Left renal cortex interstitium (tissue), 4 donors: ENCODE data around the gene CTSE. TPM values are rescaled to one million over a fixed set of nuclear protein-coding genes. Genes with fewer than 3 reads are reported as not detected.

Source experiments
- DNase-seq, 4 donors: peaks; one replicate each; pipeline ENCODE4 v3.0.0-alpha.2; 2013; ENCODE audit warnings: low read depth in 4 of 4, low spot score in 2 of 4, missing footprints in 1 of 4
- polyA plus RNA-seq, 4 donors: library from polyadenylated mRNA; unstranded; fragments of 120-200 nt; gene quantifications; one replicate each; pipeline ENCODE4 v1.2.1, GENCODE V29; 2013; ENCODE audit not compliant: insufficient read length in 4 of 4

CTSE gene
- polyA plus RNA-seq, 4 donors: 0.16 to 0.58 (median 0.25) TPM

DNA sequence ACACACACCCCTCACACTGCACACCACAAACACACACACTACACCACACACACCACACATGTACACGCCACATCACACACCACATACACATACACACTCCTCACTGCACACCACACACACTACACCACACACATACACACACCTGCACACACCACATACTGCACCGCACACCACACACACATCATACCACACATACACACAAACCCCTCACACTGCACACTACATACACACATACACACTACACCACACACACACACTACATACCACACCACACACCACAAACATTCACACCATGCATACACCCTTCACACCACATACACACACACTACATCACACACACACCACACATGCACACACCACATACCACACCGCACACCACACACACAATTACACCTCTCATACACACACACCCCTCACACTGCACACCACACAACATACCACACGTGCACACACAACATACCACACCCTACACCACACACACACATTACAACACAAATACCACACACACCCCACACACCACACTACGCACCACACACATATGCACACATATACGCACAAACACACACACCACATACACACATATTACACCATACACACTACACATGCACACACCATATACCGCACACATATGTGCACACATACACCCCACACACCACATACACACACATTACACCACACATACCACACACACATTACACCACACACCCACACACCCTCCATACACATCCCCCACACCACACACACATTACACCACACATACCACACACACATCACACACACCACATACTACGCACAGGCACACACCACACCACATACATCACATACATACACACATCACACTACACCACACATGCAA is 50.1 kb downstream of the CTSE start:
- DNase-seq: no peak

DNA sequence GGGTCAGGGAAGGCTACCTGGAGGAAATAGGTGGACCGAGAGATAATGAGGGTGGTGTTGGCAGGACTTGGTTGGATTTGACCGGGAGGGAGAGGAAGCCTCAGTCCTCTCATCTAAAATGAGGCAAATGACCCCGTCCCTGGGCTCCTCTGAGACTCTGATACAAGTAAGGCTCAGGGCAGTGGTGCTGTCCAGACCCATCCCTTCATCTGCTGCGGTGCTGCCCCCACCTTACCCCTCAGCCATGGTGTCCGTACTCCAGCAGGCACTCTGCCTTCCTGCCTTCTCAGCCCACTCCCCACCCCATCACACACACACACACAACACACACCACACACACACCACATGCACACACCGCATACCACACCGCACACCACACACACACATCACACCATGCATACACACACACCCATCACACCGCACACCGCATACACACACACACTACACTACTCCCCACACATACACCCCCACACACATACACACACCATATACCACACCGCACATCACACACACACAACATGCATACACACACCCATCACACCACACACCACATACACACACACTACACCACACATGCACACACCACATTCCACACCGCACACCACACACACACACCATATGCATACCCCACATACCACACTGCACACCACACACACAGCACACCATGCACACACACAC is 51.1 kb downstream of the CTSE start:
- DNase-seq: no peak

DNA sequence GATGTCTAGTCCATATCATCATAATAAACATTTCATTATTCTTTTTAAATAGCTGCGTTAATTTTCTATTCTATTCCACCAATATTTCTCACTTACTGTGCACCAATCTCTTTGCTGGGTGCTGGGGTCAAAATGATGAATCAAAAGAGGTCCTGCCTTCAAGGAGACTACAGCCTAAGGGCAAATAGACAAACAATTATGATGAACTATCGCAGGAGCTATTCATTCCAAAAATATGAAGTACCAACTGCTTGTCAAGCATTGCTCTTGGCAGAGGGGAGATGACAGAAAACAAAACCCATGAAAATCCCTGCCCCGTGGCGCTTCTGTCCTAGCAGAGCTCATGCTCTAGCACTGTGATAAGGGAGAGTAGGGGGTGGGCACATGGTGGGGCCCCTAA is 51.6 kb downstream of the CTSE start:
- DNase-seq: no peak

DNA sequence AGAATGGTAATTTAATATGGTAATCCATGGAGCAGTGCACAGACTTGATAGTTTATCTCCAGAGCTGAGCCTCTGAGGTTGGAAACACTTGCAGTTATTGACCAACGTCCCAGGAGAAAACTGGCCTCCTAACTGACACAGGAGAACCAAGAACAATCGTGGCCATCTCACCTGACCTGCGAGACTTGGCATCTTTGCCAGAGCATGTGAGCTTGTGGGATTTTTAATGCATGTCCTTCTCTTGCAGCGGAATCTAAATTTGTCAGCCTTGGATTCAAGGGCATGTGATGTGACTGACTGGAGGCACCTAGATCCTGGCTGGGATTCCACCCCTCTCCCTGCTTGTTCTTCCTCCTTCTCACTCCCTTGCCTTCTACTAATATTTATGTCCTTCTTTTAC is 52.6 kb downstream of the CTSE start:
- DNase-seq: no peak

DNA sequence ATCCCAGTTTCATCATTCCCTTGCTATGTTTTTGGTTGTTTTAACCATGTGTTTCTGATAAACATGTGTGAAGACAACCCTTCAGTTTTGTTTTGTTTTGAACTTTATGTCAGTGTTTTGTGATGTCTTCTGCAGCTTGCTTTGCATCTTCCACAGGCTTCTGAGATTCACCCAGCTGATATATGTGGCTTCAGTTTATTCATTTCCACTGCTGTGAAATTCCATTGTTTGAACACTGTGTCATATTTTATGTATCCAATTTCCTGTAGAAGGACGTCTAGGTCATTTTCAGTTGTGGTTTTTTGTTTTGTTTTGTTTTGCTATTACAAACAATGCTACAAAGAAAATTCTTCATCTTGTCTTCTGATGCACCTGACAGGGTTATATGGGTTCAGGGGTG is 53.2 kb downstream of the CTSE start:
- DNase-seq: no peak

DNA sequence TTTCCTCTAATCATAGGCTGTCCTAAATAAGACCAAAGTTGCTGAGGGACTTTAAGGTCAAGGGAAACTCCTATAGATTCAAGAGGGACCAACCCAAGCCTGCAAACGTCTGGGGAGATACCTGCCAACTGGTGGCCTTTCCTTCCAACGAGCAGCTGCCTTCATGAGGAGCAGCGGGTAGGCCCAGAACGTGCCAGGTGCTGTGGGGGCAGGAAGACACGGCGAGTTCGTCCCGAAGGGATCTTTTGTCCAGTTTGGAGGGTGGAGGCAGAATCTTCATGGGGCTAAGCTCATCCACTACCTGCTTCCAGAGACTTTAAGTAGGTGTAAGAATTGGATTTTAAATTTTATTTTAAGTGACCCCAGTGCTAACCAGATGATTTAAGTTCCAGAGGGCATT is 54.5 kb downstream of the CTSE start:
- no peak for DNase-seq

DNA sequence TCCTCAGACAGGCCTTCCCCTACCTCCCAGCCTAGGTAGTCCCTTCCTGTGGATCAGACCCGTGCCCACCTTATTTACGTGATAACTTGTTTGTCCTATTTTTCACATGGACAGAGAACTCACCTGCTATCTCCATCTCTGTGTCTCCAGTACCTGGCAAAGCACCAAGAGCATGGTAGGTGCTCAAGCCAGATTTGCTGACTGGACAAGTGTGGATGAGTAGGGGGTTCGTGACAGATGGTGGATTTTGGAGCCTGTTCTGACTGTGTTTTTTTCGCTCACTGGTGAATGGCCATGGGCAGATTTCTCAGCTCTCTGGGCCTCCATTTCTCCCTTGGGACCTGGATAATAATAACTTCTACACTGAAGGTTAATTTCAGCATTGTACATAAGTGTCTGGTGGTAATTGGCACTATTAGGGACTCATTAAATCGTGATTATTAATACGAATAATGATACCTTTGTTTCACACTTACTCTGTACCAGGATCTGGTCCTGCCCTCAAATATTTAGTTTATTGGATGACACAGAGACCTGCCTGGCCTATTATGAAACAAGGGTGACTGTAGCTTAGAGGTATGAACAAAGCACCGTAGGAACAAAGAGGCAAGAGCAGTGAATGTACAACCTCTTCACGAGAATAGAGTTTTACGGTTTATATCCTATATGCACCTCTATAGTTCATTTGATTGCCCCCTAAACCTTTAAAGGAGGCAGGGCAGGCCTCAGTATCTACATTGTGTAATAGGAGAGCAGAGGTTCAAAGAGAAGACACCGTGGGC is 56.0 kb downstream of the CTSE start:
- no peak for DNase-seq

DNA sequence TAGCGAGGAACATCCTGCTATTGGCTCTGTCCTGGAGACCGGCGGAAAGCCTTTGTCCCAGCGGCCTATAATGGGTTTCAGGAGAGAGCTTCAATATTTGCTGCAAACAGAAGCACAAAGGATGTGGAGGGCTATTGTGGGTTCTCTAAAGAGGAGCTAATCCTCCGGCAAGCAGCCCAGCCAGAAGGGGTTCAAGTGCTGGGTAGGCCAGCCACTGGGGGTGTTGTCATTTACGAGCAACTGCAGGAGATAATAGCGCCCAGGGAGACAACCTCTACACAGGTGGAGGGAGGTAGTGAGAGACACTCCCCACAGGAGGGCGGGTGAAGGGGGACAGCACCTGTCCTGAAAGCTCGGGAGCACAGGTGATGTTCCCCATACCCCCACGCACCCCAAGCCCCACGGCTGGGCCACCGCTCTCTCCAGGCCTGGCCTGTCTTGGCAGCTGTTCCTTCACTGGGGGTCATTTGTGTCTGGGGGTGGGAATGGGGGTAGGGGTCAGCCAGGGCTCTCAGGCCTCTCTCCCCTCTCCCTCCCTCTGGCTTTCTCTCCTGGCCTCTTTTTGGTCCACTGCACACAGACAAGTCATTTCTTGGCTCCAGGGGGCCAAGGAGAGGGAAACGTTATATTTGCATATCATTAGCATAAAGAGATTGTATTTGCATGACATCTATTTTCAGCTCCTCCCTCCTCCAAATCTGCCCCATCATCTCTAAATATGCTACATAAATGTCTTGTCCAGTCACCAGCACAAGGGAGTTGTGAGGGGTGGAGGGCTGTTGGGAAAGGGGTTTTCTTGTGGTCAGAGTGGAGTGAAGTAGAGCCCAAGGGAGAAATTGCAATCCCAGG is 58.4 kb downstream of the CTSE start:
- no peak for DNase-seq

DNA sequence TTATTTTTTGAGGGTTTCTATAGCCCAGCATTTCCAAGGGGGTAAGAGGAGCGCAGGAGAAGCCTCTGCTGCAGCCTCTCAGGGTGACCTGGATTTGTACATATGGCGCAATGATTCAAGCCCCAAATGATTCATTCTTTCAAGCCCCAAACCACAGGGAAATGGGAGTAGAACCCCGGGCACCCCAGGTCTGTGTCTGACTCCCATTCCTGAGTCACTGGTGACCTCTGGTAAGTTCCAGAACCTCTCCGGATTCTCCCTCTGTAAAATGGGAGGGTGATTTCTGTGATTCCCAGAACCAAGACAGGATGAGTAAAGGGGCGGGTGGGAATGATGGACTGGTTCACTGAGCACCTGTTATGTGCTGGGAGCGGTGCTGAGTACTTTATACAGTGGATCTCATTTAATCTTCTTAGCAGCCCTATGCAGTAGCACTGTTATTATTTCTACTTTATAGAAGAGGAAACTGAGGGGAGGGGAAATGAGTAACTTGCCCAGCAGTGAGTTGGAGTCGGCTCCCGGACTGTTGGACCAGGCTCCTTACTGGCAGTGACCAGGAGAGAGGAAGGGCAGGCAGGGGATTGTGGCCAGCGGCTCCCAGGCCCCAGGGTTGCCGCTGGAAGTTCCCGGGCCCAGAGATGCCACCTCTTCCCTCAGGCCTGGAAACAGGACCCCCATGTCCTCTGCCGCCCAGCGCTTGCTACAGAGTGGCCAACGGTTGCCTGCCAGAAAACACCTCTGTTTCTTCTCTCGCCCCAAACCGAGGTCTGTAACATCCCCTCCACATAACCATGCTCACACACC is 60.1 kb downstream of the CTSE start:
- no peak for DNase-seq

DNA sequence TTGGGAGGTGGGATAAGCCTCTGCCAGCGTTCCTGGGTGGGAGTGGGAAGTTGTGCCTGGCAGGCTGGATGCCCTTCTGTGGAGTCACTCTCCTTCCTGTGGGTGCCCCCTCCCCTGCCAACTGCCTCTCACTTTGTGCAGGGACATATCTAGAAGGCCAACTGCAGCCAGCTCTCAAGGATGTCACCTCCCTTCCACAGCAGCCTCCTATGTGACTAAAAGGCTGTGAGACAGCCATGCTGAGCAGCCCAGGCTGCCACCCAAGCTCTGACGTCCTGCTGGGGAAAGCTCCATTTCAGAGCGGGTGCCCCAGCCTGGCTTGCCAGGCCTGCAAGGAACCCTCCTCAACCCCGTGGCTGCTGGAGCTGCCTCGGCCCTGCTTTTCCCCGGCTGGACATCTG is 60.9 kb downstream of the CTSE start:
- no peak for DNase-seq

DNA sequence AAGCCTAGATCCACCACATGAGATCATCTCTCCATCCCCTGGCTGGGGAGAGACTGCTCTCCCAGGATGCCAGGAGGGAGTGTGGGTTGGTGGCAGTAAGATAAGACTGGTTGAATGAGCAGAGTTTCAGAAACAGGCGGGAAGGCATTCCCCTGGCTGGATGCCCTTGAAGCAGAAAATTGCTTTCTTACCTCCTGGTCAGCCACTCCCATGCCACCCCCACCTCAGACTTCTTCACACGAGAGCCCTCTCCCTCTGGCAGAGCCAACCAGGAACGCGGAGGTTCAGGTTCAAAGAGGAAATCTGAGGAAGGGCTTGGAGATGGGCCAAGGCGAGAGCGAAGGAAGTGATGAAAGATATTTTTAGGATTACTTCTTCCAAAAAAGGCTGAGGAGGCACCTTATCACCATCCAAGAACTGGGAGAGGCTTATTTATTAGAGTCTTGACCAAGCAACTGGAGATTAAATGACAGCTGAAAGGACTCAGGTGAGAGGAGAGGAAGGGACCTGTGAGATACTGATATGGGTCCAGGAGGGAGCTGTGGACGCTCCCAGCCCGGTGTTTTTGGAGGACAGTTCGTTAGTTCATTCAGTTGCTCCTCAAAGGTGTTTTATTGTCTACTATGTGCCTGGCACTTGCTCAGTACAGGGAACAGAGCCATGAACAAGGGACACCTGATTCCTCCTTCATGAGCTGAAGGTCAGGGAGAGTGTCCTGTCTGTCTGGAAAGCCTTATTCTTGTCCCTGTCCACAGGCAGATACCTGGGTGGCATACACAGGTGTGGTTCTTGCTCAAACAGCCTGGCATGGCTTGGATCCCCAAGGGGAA is 61.5 kb downstream of the CTSE start:
- DNase-seq: peak in 1 of 4 donors; percentile 33

DNA sequence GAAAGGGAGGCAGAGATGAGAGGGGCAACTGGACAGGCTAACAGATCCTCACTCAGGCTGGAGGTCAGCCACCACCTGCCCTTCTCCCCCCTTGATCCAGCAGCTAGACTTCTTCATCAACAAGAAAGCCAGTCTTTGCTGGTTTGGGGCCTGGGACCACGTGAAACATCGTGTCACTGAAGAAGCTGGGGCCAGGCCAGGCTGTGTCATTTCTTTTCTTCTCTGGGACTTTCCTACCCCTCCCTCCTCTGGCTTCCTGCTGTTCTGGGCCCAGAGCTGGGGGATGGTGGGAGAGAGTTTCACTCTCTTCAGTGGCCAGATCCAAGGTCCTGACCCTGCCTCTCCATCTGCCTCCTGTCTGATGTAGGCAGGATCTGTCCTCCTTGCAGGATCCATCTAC is 62.3 kb downstream of the CTSE start:
- peak in 1 of 4 donors; percentile 20 for DNase-seq

DNA sequence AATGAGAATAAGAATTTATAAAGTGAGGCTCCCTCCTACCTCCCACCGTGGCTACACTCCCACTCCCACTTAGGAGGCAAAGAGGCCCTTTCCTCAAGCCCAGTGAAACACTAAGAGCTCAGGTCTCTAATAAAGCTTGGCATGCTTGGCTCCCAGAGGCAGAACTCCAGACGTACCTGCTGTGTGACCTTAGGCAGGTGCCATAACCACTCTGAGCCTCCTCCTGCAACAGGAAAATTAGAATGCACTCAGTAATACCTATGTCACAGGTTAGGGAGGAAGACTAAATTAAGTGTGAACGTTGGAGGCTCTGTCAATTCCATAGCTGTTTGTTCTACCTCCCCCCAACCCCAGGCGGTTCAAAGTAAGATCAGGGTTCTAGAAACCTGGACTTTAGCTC is 63.9 kb downstream of the CTSE start:
- DNase-seq: no peak

Other genes starting within 250 kb of the CTSE start
- 10 to 100 TPM; 22.1 to 40.6 (median 30.5) TPM for gene RAB29, start 248.4 kb downstream of the CTSE start, polyA plus RNA-seq
- gene SLC41A1, start 210.7 kb downstream of the CTSE start, polyA plus RNA-seq: 10 to 100 TPM; 24.5 to 34.0 (median 30.7) TPM
- gene PM20D1, start 173.8 kb downstream of the CTSE start, polyA plus RNA-seq: 1 to 10 TPM in 3 of 4 donors, under 1 TPM in 1; 0.24 to 4.1 (median 2.2) TPM
- under 1 TPM; 0.14 to 0.39 (median 0.25) TPM for gene SLC26A9, start 80.4 kb downstream of the CTSE start, polyA plus RNA-seq
- 1 to 10 TPM; 2.3 to 3.3 (median 3.1) TPM for gene RAB7B, start 20.5 kb downstream of the CTSE start, polyA plus RNA-seq
- gene RHEX, start 29.3 kb upstream of the CTSE start, polyA plus RNA-seq: 1 to 10 TPM; 2.1 to 6.4 (median 4.3) TPM
- under 1 TPM; 0.54 to 0.99 (median 0.81) TPM for gene AVPR1B, start 93.5 kb upstream of the CTSE start, polyA plus RNA-seq
- gene FAM72A, start 178.9 kb upstream of the CTSE start, polyA plus RNA-seq: 1 to 10 TPM; 4.5 to 7.7 (median 6.0) TPM
- gene SRGAP2, start 179.6 kb upstream of the CTSE start, polyA plus RNA-seq: 10 to 100 TPM; 43.3 to 74.3 (median 56.7) TPM